HG03457 (cell line): ENCODE results near the gene GJB5.
"Not testable (repeated sequence)": the region's sequence is repeated elsewhere in the genome, so short reads cannot be mapped to it uniquely, and the experiment has no call there.

Source experiments
- ATAC-seq: cut with Tn5 transposase; IDR thresholded peaks from one replicate; pipeline ENCODE4 v1.9.1; 2021; ENCODE audit warnings: moderate number of reproducible peaks; ENCODE audit not compliant: unreplicated experiment

Gene GJB5

DNA sequence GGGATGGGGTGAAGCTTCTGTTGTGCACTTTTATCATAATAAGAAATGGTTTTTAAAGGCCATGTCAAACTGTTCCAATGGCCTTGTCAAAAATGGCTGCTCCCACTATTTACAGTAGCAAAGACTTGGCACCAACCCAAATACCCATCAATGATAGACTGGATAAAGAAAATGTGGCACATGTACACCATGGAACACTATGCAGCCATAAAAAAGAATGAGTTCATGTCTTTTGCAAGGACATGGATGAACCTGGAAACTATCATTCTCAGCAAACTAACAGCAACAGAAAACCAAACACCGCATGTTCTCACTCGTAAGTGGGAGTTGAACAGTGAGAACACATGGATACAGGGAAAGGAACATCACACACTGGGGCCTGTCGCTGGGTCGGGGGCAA is 18.3 kb downstream of the GJB5 start:
- not testable (repeated sequence) for ATAC-seq

DNA sequence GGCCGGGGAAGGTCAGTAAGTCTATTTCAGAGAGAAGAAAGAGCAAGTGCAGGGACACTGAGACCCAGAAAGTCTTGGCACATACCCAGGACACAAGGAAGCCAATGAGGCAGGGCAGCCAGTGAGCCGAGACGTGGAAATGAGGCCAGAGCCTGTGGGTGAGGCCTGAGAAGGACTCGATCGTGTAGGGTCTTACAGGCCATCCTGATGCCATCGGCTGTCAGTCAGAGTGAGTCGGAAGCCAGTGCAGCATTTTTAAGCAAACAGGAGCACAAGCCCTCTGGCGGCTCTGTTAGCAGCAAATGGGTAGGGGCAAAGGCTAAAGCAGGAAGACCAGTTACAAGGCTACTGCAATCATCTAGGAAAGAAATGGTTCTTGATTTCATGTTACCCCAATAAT is 20.1 kb downstream of the GJB5 start:
- no peak for ATAC-seq

DNA sequence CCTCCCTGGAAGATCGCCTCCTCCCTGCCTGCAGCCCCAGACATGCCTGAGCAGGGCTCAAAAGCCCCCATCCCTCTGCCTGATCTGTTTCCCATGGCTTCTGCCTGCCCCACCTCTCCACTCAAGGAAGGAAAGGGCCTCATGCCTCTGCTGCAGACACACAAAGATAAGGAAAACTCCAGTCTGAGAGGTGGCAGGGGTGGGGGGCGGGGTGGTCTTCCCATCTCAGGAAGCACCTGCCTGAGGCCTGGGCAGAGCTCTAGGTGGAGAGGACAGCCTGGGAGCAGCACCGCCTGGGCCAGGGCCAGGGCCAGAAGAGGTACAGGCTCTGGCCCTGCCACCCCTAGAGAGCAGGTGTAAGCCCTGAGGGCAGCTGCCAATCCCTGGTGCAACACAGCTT is 22.1 kb downstream of the GJB5 start:
- no peak for ATAC-seq

DNA sequence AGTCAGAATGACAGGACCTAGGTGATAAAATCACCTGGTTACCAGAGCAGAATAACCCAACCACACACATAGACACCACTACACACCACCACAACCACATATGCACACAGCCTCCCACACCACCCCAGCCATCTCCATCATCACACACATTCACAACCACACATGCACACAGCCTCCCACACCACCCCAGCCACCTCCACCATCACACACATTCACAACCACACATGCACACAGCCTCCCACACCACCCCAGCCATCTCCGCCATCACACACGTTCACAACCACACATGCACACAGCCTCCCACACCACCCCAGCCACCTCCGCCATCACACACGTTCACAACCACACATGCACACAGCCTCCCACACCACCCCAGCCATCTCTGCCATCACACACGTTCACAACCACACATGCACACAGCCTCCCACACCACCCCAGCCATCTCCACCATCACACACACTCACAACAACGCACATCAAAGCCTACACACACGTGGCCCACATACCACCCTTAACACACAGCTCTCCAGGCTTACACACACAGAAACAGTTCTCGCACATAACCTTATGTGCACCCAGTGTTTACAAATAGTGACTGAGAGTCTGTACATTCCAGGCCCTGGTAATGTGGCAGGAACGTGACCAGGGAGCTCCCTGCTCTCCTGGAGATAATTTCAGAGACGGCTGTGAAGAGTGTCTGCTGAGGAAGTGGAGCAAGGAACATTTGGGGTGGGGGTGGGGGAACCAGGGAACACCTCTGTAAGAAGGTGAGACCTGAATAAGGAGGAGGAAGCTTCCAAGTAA is 22.9 kb downstream of the GJB5 start:
- no peak for ATAC-seq

DNA sequence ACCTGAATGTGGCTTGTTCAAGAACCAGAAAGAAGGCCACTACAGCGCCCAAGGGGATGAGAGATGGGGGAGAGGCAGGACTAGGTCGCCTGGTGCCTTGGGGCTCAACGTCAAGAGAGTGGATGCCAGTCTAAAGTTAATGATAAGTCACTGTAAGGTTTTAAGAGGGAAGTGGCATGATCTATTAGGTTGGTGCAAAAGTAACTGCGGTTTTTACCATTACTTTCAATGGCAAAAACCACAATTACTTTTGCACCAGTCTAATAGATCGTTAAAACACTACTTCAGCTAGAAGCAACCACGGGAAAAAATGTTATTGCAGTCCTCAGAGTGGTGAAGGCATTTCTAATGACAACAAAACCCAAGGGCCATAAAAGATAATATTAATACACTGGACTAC is 23.5 kb downstream of the GJB5 start:
- ATAC-seq: no peak

DNA sequence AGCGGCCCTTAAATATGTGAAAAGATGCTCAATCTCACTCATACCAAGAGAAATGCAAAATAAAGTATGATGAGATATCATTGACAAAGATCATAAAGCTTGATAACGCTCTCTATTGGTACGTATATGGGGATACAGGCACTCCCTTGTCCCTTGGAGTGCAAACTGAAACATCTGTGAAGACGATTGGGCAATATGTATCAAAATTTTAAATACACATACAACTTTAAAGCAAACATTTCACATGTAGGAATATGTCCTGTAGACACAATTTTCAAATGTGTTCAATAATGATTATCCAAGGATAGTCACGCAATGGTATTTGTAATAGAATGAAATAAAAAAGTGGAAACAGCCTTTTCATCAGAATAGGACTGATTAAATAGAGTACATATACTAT is 24.2 kb downstream of the GJB5 start:
- no peak for ATAC-seq

DNA sequence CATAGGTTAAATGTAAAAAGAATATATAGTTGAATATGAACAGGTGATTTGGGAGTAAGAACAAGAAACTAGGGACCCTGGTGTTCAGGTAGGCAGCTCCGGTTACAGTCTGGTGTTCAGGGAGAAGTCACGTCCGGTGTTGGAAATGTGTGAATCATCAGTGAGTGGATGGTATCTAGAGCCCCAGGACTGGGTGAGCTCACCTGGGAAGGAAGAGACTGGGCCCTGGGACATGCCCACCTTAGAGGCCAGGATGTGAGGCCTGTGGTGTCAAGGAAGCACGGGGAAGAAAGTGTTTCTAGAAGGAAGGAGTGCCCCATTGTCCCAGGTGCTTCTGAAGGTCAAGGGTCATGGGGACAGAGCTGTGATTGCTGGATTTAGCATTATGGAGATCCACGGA is 24.7 kb downstream of the GJB5 start:
- no peak for ATAC-seq

DNA sequence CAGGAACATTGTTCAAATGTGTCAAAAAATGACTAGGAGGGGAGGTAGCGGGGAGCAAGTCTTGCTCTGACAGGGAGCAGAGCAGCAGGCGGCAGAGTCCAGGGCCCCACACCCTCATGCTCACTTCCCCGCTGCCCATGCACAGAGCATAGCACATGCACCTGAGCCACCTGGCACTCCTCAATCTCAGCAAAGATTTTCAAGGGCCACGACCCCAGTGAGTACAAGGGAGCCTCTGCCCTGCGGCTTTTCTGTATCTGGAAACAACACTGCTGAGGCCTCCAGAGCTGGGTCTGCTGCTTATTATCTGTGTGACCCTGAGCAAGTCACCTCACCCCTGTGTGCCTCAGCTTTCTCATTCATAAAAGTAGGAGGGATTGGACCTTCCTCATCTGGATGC is 25.1 kb downstream of the GJB5 start:
- no peak for ATAC-seq

DNA sequence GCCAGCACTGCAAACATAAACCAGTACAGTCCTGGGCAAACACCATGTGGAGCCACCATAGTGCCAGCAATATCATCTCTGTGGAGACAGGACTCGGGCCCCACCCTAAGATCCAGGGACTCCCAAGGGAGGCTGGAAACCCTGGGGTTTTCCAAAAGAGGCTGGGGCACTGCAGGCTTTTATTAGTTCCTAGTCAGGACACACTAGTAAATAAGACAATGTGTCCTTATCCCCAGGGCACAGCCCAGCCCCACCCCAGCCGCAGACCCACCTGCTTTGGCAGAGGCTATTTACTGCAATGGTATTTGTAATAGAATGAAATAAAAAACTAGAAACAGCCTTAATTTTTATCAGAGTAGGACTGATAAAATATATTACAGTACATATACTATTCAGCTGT is 25.7 kb downstream of the GJB5 start:
- no peak for ATAC-seq

DNA sequence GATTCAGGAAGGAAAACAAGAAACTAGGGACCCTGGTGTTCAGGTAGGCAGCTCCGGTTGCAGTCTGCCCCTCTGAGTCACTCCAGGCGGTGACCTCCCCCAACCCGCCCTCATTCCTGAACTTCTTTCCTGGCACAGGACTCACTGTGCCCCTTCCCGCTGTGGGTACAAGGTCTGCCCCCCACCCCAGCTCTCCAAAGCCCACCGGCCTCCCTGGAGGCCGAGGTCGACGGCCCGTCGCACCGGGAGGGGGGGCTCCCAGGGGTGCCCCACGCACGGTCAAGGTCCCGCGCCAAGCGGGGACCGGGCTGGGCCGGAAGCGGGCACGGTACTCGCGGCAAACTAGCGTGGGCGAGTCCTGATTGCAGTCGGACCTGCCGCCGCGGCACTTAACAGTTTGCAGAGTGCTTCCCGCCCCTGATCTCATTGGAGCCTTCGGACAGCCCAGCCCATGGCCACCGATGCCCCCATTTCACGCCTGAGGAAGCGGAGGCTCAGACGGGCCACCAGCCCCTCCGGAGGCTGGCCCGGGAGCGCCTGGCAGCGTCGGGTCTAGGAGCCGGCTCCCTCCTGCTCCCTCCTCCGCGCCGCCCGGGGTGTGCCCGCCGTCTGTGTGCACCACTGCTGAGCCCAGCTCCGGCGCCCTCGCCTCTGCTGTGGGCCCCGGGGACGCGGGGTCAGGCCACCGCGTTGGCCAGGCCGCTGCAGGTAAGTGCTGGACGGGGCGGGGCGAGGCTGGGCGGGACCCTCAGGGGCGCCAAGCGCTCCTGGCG is 26.4 kb downstream of the GJB5 start, which contains the start of gene GJB3:
TSS of gene GJB3 (plus strand) at position 144 of the 773 bp plus-strand sequence. CDS start 3,549 bp downstream, outside the sequence.
- no peak for ATAC-seq

DNA sequence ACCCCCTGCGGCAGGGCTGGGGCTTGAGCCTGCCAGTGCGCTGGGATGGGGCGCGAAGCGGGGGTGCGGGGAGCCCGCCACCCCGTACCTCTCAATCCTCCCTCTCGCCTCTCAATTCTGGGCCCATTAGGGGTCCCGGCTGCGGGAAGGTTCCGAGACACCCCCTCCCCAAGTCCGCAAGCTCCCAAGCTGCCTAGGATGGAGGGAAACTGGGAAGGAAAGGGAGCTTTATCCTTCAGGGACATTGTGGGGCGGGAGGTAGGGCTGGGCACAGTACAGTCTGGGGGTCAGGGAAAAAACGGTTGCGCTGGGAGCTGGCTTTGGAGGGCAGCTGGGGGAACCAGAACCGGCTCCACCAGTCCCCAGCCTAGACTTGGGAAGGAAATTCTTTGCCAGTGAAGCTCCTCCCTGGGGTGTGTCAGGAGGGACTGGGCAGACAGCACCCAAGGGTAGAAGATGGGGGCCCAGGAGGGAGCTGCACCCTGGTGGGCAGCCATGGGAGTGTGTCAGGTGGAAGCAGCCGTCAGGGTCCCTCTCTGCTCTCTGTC is 27.1 kb downstream of the GJB5 start:
- no peak for ATAC-seq

DNA sequence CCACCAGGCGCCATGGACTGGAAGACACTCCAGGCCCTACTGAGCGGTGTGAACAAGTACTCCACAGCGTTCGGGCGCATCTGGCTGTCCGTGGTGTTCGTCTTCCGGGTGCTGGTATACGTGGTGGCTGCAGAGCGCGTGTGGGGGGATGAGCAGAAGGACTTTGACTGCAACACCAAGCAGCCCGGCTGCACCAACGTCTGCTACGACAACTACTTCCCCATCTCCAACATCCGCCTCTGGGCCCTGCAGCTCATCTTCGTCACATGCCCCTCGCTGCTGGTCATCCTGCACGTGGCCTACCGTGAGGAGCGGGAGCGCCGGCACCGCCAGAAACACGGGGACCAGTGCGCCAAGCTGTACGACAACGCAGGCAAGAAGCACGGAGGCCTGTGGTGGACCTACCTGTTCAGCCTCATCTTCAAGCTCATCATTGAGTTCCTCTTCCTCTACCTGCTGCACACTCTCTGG is 29.9 kb downstream of the GJB5 start:
- ATAC-seq: no peak

DNA sequence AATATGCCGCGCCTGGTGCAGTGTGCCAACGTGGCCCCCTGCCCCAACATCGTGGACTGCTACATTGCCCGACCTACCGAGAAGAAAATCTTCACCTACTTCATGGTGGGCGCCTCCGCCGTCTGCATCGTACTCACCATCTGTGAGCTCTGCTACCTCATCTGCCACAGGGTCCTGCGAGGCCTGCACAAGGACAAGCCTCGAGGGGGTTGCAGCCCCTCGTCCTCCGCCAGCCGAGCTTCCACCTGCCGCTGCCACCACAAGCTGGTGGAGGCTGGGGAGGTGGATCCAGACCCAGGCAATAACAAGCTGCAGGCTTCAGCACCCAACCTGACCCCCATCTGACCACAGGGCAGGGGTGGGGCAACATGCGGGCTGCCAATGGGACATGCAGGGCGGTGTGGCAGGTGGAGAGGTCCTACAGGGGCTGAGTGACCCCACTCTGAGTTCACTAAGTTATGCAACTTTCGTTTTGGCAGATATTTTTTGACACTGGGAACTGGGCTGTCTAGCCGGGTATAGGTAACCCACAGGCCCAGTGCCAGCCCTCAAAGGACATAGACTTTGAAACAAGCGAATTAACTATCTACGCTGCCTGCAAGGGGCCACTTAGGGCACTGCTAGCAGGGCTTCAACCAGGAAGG is 30.5 kb downstream of the GJB5 start:
- ATAC-seq: no peak

DNA sequence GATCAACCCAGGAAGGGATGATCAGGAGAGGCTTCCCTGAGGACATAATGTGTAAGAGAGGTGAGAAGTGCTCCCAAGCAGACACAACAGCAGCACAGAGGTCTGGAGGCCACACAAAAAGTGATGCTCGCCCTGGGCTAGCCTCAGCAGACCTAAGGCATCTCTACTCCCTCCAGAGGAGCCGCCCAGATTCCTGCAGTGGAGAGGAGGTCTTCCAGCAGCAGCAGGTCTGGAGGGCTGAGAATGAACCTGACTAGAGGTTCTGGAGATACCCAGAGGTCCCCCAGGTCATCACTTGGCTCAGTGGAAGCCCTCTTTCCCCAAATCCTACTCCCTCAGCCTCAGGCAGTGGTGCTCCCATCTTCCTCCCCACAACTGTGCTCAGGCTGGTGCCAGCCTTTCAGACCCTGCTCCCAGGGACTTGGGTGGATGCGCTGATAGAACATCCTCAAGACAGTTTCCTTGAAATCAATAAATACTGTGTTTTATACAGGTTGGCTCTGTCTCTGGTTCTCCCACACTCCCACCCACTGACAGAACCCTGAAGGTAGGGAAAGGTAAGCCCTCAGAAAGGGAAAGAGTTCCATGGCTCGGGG is 31.1 kb downstream of the GJB5 start:
- no peak for ATAC-seq

DNA sequence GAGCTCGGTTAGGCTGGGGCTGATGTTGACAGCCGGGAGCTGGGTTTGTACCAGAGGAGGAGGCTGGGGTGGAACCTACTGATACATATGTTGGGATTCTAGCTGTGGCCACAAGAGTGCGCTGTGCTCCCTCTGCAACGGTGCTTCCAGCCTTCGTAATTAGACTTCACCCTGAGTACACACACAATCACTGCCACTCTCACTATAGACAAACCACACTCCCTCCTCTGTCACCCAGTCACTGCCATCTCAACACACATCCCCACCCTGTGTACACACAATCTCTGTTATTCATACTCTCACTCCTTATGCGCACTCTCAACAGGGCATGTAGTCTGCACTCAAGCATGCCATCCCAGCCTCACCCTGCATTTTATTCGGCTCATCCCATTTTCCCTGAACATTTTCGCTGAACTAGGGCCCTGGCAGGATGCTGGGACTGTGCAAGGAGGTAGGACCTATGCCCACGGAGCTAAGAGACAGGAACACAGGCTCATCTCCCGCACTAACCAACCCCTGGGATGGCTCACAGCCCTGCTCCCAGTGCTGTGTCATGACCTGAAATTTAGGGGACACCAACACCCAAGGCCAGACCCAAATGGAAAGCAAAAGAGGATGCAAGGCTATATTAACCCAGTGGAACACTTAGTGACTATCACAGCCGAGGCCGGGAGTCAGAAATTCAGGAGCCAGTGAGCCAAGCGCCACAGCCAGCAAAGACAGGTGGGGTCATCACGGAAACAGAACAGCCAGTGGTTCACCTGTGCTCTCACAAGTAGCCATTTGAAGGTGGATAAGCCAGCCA is 31.9 kb downstream of the GJB5 start:
- no peak for ATAC-seq

DNA sequence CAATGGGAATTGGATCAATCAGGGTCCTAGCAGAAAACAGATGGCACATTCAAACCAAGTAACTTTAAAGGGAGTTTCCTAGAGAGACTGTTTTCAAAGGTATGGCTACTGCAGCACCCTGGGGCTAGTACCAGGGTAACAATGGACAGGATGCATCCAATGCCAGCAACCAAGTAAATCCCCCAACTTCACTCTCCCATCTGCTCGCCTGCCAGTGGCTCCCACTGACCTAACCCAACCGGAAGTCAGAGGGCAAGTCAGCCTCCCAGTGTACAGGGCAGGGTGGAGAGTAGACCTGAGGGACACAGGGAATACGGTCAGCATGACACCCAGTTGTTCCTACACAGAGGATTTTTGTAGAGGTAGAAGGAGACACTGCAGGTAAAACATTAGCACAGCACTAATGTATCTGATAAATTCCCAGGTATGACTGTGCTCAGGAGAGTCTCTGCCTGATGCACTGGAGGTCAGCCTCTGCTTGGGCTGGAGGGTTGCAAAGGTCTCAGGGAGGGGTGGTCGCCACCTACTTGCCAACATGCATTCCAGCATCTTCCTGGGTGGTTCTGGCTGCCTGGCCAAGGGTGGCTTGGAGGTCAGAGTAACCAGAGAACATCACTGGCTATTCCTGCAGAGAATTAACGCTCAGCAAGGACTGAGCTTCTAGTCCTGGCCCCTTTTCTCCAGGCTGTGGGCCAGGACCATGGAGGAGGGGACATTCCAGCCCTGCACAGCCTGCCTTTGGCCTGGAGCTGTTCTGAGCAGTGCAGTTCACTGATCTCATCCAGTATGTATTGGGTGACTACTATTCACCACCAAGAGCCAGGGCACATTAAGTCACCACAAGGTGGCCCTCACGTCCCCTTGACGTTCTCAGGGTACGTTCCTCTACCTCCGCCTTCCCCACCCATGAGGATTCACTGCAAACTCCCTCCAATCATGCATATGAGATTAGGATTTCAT is 32.9 kb downstream of the GJB5 start:
- ATAC-seq: no peak

DNA sequence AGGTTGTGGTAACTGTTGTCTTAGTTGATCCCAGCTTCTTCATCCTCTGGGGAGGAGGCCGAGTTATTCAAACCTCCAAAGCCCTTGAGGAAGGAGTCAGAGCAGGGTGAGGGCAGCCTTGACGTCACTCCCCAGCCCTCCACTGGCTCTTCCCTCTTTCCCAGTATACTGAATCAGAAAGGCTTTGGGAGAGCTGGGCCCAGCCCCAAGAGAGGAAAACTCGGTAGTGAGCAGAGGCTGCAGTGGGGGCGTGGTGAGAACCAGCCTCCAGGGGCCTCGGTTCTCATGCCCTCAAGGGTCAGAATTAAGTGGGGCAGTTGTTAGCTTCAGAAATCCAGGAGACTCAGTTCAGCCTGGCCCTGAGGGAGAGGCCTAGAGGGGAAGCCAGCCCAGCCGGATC is 36.1 kb downstream of the GJB5 start:
- ATAC-seq: no peak

DNA sequence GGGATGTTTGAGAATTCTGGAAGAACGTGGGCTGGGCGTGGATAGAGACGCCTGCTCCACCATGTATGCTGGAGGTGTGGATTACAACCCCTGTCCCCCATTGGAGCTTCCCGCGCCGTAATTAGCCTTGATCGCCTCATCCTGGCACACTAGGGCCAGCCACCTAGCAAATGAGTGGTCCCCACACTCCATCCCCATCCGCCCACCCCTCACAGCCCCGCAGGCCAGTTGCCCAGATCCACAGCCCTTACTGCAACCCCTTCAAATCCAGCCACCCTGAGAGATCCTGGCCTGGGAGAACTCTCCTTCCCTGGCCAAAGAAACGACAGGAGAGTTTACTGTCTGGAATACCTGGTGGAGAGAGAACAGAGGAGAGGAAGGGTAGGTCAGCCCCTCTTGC is 37.6 kb downstream of the GJB5 start:
- ATAC-seq: no peak
